K562 (cell line): Measurements from ENCODE around the gene EIF3I. TPM values are rescaled to one million over a fixed set of nuclear protein-coding genes. Genes with fewer than 3 reads are reported as not detected.

Source experiments
- ARID2 ChIP-seq: fragments of 450-650 bp; IDR thresholded peaks from 2 replicates; pipeline ENCODE4 v1.6.1; 2017; ENCODE audit warnings: antibody characterized with exemption, mild to moderate bottlenecking
- ARNT ChIP-seq, 2 experiments: fragments of 450-650 bp; IDR thresholded peaks; 2 replicates each; pipeline ENCODE4 v1.6.1; 2016; ENCODE audit warnings: mild to moderate bottlenecking in 1 of 2
- CHD1 ChIP-seq: fragments of 200-600 bp; sonication (generic); IDR thresholded peaks from one replicate; pipeline ENCODE4 v1.6.1; 2012; ENCODE audit warnings: mild to moderate bottlenecking, moderate library complexity, low read length, inconsistent platforms
- E2F3 ChIP-seq: fragments of 250-450 bp; sonication (Bioruptor Pico); IDR thresholded peaks from 2 replicates; pipeline ENCODE4 v1.4.0; 2020; ENCODE audit warnings: mild to moderate bottlenecking
- ERF ChIP-seq: fragments of 450-650 bp; formaldehyde crosslinking; IDR thresholded peaks from 2 replicates; pipeline ENCODE4 v1.4.0; 2020; ENCODE audit warnings: mild to moderate bottlenecking, mixed read lengths
- ETV6 ChIP-seq, 3 experiments: fragments of 150-350 bp in 1 of 3; sonication (generic) in 1 of 3; formaldehyde crosslinking in 1 of 3; IDR thresholded peaks; 2 replicates each; pipeline versions ENCODE4 v1.6.1 to v1.8.0; 2014 to 2022; ENCODE audit warnings: borderline replicate concordance in 2 of 3, low read depth in 2 of 3, antibody characterized with exemption in 1 of 3, low read length in 1 of 3, mild to moderate bottlenecking in 1 of 3, missing genetic modification reagents in 1 of 3
- IRF2 ChIP-seq: sonication (generic); formaldehyde crosslinking; IDR thresholded peaks from 2 replicates; pipeline ENCODE4 v1.8.1; 2022; ENCODE audit warnings: mild to moderate bottlenecking, missing genetic modification reagents
- KAT8 ChIP-seq: fragments of 450-650 bp; IDR thresholded peaks from 2 replicates; pipeline ENCODE4 v1.6.1; 2016; ENCODE audit warnings: low read depth, mild to moderate bottlenecking
- NCOA6 ChIP-seq: fragments of 450-650 bp; IDR thresholded peaks from 2 replicates; pipeline ENCODE4 v1.6.1; 2017; ENCODE audit warnings: mild to moderate bottlenecking
- POLR2A ChIP-seq: fragments of 450-650 bp; conservative IDR thresholded peaks from 2 replicates; pipeline ENCODE4 v1.6.1; 2016
- POLR2B ChIP-seq: fragments of 450-650 bp; IDR thresholded peaks from 2 replicates; pipeline ENCODE4 v1.6.1; 2018; ENCODE audit warnings: low read depth; ENCODE audit not compliant: partially characterized antibody
- POLR2H ChIP-seq: IDR thresholded peaks from 2 replicates; pipeline ENCODE4 v1.6.1; 2016; ENCODE audit warnings: missing genetic modification characterization, low read depth, mild to moderate bottlenecking, control low read depth, missing compliant biosample characterization, moderate library complexity
- POU5F1 ChIP-seq: fragments of 150-350 bp; IDR thresholded peaks from 2 replicates; pipeline ENCODE4 v1.6.1; 2014; ENCODE audit warnings: borderline replicate concordance, low read length, low read depth, mild to moderate bottlenecking; ENCODE audit not compliant: partially characterized antibody
- RAD51 ChIP-seq: fragments of 450-650 bp; IDR thresholded peaks from 2 replicates; pipeline ENCODE4 v1.7.1; 2016; ENCODE audit warnings: low read depth, mild to moderate bottlenecking, borderline replicate concordance
- SREBF1 ChIP-seq: fragments of 150-350 bp; IDR thresholded peaks from 2 replicates; pipeline ENCODE4 v1.6.1; 2014; ENCODE audit warnings: antibody characterized with exemption, low read depth, low read length, borderline replicate concordance
- SUPT5H ChIP-seq: fragments of 450-650 bp; IDR thresholded peaks from 2 replicates; pipeline ENCODE4 v1.6.1; 2016
- ZBED1 ChIP-seq: IDR thresholded peaks from 2 replicates; pipeline ENCODE4 v1.6.1; 2014
- ZFP30 ChIP-seq: fragments of 250-450 bp; sonication (Bioruptor Pico); IDR thresholded peaks from 2 replicates; pipeline ENCODE4 v1.8.0; 2022; ENCODE audit warnings: moderate library complexity, mild to moderate bottlenecking, inconsistent platforms, borderline replicate concordance
- ZFP36 ChIP-seq: fragments of 150-350 bp; IDR thresholded peaks from 2 replicates; pipeline ENCODE4 v1.6.1; 2018; ENCODE audit warnings: low read length, low read depth; ENCODE audit not compliant: partially characterized antibody
- ZNF143 ChIP-seq: sonication (generic); formaldehyde crosslinking; IDR thresholded peaks from 2 replicates; pipeline ENCODE4 v1.9.0; 2022; ENCODE audit warnings: mild to moderate bottlenecking, missing genetic modification reagents
- ZNF445 ChIP-seq: fragments of 250-450 bp; sonication (Bioruptor Pico); IDR thresholded peaks from 2 replicates; pipeline ENCODE4 v1.4.0; 2020; ENCODE audit warnings: low read depth, mild to moderate bottlenecking, moderate library complexity
- polyA plus RNA-seq, 8 experiments: library from polyadenylated mRNA; depleted of rRNA in 4 of 8; stranded (reverse) in 5 of 8; unstranded in 3 of 8; fragments of >200 nt; fragmentation: Nextera tagmentation in 2 of 8; fragmentation: Illumina TruSeq in 1 of 8; extraction: Ambion mirVana in 2 of 8; extraction: Trizol in 1 of 8; gene quantifications; 2 replicates each; pipeline versions ENCODE4 v1.2.1 to v1.2.3, GENCODE V29; 2011 to 2014; ENCODE audit warnings: inconsistent platforms in 1 of 8, missing spikeins in 1 of 8
- total RNA-seq, 7 experiments: library from RNA; depleted of rRNA in 6 of 7; stranded (reverse); fragments of >200 nt in 6 of 7; fragmentation: Illumina TruSeq in 2 of 7; extraction: Trizol in 2 of 7; gene quantifications; 2 replicates each; pipeline versions ENCODE4 v1.2.1 to v1.2.3, GENCODE V29; 2011 to 2021; ENCODE audit warnings: low replicate concordance in 1 of 7
- TF ChIP-seq, protein P1 (sequence below): sonication (generic); formaldehyde crosslinking; IDR thresholded peaks from 2 replicates; pipeline ENCODE4 v1.8.0; 2023; ENCODE audit warnings: mild to moderate bottlenecking, missing genetic modification reagents
- TF ChIP-seq, protein P2 (sequence below): IDR thresholded peaks from 3 replicates; pipeline ENCODE4 v1.6.1; 2011; ENCODE audit warnings: borderline replicate concordance, mild to moderate bottlenecking; ENCODE audit not compliant: insufficient read length, insufficient read depth

Gene EIF3I
- total and polyA plus RNA-seq, 9 of the 15 experiments (the other 6 are each of a cell fraction or from before 2014, with no cell fraction given), result 414 to 1,526 (median 635) TPM

DNA sequence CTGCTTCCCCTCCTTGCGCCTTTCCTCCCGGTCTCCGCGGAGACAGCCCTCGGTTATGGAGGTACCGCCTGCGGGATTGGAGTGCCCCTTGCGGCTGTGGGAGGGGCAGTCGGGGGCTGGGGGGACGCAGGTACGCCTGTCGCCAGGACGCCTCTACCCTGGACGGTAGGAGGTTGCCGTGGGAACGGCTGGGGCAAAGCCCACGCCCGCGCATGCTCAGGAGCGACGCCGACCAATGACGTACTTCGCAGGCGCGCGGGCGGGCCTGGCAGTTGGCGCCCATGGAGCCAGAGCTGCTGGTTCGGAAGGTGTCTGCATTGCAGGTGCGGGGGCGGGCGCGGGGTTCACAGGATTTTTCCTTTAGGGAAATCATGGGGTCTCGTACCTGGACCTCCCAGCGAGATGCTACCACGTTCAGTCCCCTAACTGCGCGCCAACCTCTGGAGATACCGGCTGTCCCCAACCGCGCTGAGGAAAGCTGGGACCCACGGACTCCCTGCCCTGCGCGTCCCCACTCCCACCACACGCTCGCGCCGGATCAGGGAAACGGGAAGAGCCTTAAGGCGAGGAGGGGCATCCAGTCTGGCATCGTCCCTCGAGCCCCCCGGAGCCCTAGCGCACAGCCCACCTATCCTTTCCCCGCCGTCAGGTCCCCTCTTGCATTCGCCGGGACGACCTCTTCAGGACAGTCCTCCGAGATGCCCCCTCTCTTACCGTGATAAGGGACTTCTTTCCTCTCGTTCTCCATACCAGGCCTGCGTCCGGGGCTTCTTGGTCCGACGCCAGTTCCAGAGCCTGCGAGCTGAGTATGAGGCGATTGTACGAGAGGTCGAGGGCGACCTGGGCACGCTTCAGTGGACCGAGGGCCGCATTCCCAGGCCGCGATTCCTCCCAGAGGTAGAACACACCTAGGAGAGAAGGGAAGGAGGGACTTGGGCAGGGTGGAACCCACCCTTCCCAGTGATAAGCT is 16.5 kb upstream of the EIF3I start, which contains the start of gene IQCC (continued):
- TF ChIP-seq POLR2B, result peak; percentile 92
- TF ChIP-seq RAD51, result no peak
- TF ChIP-seq IRF2 (CRISPR knock-in tag), result no peak; the same call in 1 of the 2 replicates
- peak; percentile 41 for TF ChIP-seq CHD1
- TF ChIP-seq, protein P1, sequence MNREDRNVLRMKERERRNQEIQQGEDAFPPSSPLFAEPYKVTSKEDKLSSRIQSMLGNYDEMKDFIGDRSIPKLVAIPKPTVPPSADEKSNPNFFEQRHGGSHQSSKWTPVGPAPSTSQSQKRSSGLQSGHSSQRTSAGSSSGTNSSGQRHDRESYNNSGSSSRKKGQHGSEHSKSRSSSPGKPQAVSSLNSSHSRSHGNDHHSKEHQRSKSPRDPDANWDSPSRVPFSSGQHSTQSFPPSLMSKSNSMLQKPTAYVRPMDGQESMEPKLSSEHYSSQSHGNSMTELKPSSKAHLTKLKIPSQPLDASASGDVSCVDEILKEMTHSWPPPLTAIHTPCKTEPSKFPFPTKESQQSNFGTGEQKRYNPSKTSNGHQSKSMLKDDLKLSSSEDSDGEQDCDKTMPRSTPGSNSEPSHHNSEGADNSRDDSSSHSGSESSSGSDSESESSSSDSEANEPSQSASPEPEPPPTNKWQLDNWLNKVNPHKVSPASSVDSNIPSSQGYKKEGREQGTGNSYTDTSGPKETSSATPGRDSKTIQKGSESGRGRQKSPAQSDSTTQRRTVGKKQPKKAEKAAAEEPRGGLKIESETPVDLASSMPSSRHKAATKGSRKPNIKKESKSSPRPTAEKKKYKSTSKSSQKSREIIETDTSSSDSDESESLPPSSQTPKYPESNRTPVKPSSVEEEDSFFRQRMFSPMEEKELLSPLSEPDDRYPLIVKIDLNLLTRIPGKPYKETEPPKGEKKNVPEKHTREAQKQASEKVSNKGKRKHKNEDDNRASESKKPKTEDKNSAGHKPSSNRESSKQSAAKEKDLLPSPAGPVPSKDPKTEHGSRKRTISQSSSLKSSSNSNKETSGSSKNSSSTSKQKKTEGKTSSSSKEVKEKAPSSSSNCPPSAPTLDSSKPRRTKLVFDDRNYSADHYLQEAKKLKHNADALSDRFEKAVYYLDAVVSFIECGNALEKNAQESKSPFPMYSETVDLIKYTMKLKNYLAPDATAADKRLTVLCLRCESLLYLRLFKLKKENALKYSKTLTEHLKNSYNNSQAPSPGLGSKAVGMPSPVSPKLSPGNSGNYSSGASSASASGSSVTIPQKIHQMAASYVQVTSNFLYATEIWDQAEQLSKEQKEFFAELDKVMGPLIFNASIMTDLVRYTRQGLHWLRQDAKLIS (CRISPR knock-in tag), result peak; percentile 76; the same call in 1 of the 2 replicates
- TF ChIP-seq ARNT (IDR thresholded peaks at IDR 0.05), result no peak
- TF ChIP-seq, protein P2, sequence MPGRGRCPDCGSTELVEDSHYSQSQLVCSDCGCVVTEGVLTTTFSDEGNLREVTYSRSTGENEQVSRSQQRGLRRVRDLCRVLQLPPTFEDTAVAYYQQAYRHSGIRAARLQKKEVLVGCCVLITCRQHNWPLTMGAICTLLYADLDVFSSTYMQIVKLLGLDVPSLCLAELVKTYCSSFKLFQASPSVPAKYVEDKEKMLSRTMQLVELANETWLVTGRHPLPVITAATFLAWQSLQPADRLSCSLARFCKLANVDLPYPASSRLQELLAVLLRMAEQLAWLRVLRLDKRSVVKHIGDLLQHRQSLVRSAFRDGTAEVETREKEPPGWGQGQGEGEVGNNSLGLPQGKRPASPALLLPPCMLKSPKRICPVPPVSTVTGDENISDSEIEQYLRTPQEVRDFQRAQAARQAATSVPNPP, result no peak
- no peak; the same call in 1 of the 2 replicates for TF ChIP-seq ERF (CRISPR knock-in tag)
- no peak for TF ChIP-seq ZNF445
- TF ChIP-seq POU5F1, result peak; percentile 52
- TF ChIP-seq POLR2A, result peak; percentile 94
- no peak for TF ChIP-seq SREBF1
- peak; percentile 92 for TF ChIP-seq SUPT5H
- no peak for TF ChIP-seq ETV6 (IDR thresholded peaks at IDR 0.05; ENCODE audit: borderline replicate concordance in 1 of 2, low read depth in 2 of 2, low read length in 1 of 2)
- TF ChIP-seq ETV6 (CRISPR knock-in tag; IDR thresholded peaks at IDR 0.05; ENCODE audit: borderline replicate concordance), result 0 out of 2 replicates have a peak, but pooled peaks have one; percentile 18
- TF ChIP-seq POLR2H, result peak; percentile 22; the same call in 1 of the 2 replicates
- TF ChIP-seq ZBED1, result peak; percentile 88; the same call in 1 of the 2 replicates
- peak; percentile 94 for TF ChIP-seq E2F3
- peak; percentile 54 for TF ChIP-seq ZNF143 (CRISPR knock-in tag)
- TF ChIP-seq KAT8, result no peak
- no peak for TF ChIP-seq ARID2
- no peak for TF ChIP-seq ZFP30 (CRISPR knock-in tag)
- peak; percentile 62 for TF ChIP-seq NCOA6
- TF ChIP-seq ZFP36, result no peak
